ENCODE measurements around the gene UGT1A6. TPM values are rescaled to one million over a fixed set of nuclear protein-coding genes. Genes with fewer than 3 reads are reported as not detected.

The UGT1A6 gene
- total and polyA plus RNA-seq, 2 experiments from 2014 or later, result not detected

- TF ChIP-seq, protein P1, sequence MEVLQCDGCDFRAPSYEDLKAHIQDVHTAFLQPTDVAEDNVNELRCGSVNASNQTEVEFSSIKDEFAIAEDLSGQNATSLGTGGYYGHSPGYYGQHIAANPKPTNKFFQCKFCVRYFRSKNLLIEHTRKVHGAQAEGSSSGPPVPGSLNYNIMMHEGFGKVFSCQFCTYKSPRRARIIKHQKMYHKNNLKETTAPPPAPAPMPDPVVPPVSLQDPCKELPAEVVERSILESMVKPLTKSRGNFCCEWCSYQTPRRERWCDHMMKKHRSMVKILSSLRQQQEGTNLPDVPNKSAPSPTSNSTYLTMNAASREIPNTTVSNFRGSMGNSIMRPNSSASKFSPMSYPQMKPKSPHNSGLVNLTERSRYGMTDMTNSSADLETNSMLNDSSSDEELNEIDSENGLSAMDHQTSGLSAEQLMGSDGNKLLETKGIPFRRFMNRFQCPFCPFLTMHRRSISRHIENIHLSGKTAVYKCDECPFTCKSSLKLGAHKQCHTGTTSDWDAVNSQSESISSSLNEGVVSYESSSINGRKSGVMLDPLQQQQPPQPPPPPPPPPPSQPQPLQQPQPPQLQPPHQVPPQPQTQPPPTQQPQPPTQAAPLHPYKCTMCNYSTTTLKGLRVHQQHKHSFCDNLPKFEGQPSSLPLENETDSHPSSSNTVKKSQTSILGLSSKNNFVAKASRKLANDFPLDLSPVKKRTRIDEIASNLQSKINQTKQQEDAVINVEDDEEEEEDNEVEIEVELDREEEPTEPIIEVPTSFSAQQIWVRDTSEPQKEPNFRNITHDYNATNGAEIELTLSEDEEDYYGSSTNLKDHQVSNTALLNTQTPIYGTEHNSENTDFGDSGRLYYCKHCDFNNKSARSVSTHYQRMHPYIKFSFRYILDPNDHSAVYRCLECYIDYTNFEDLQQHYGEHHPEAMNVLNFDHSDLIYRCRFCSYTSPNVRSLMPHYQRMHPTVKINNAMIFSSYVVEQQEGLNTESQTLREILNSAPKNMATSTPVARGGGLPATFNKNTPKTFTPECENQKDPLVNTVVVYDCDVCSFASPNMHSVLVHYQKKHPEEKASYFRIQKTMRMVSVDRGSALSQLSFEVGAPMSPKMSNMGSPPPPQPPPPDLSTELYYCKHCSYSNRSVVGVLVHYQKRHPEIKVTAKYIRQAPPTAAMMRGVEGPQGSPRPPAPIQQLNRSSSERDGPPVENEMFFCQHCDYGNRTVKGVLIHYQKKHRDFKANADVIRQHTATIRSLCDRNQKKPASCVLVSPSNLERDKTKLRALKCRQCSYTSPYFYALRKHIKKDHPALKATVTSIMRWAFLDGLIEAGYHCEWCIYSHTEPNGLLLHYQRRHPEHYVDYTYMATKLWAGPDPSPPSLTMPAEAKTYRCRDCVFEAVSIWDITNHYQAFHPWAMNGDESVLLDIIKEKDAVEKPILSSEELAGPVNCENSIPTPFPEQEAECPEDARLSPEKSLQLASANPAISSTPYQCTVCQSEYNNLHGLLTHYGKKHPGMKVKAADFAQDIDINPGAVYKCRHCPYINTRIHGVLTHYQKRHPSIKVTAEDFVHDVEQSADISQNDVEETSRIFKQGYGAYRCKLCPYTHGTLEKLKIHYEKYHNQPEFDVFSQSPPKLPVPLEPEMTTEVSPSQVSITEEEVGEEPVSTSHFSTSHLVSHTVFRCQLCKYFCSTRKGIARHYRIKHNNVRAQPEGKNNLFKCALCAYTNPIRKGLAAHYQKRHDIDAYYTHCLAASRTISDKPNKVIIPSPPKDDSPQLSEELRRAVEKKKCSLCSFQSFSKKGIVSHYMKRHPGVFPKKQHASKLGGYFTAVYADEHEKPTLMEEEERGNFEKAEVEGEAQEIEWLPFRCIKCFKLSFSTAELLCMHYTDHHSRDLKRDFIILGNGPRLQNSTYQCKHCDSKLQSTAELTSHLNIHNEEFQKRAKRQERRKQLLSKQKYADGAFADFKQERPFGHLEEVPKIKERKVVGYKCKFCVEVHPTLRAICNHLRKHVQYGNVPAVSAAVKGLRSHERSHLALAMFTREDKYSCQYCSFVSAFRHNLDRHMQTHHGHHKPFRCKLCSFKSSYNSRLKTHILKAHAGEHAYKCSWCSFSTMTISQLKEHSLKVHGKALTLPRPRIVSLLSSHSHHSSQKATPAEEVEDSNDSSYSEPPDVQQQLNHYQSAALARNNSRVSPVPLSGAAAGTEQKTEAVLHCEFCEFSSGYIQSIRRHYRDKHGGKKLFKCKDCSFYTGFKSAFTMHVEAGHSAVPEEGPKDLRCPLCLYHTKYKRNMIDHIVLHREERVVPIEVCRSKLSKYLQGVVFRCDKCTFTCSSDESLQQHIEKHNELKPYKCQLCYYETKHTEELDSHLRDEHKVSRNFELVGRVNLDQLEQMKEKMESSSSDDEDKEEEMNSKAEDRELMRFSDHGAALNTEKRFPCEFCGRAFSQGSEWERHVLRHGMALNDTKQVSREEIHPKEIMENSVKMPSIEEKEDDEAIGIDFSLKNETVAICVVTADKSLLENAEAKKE (CRISPR knock-in tag; IDR thresholded peaks at IDR 0.05), result no peak
- TF ChIP-seq STAT1 (IDR thresholded peaks at IDR 0.05; ENCODE audit: unreplicated experiment), result no peak
- TF ChIP-seq JUNB (IDR thresholded peaks at IDR 0.05; ENCODE audit: unreplicated experiment), result no peak
Measured at GRCh38 chr2:233789554-233789953, 96.9 kb downstream of the UGT1A6 start (continued).

DNA sequence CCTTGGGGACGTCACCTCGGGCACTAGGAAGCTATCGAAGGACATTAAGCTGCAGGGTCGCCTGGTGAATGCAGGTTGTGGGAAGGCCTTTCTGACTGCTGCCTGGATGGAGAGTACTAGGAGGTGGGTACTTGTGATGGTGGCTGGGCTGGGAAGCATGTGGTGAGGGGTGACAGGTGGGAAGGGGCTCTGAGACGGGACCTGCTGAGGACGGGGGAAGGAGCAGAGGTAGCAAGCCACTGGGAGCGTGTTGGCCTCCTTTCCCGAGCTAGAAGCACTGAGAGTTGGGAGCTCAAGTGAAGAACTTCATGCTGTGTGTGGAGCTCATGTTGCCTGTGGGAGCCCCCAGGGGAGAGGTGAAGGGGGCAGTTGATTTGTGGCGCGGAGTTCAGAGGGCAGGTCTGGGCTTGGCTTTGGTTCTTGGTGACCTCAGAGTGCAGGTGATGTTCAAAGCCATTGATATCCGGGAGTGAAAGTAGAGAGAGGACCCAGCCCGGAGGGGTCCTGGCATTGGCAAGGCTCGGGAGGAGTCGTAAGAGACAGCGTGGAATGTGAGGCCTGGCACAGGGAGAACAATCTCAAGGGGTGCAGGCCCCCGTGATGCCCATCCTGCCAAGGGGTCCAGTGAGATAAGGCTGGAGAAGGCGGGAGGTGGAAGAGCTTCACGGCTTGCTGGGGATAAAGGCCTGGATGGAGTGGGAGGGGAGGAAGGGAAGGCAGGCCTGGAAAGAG, 98.6 kb downstream of the UGT1A6 start:
- Histone ChIP-seq H3K4me2 (no peak overlapping the region), H3K27me3 (ENCODE audit: insufficient read depth) (no peaks in the 10 kb centered on the region), H2AFZ (no peak overlapping the region), H3K4me1 (ENCODE audit: insufficient read depth) (no peaks in the 10 kb centered on the region), H4K20me1 (replicated peaks; ENCODE audit: insufficient read depth) (no peaks in the 10 kb centered on the region), H3K9me2 (ENCODE audit: insufficient read depth) (no peaks in the 10 kb centered on the region), H3K36me3 (ENCODE audit: insufficient read depth) (no peaks in the 10 kb centered on the region), H3F3A (replicated peaks; ENCODE audit: low read depth) (no peaks in the 10 kb centered on the region), H3K4me3 (no peak overlapping the region), H3K27ac (ENCODE audit: low read depth) (no peak overlapping the region), H3K79me2 (replicated peaks; ENCODE audit: insufficient read depth) (no peaks in the 10 kb centered on the region)
- H3K4me1 Mint-ChIP-seq, result no peaks in the 10 kb centered on the region; the same call in 2 of the 3 replicates
- no peak overlapping the region for H3K27ac Mint-ChIP-seq
- H3K27me3 Mint-ChIP-seq (ENCODE audit: insufficient read depth, low read depth, poor library complexity), result peaks cover 11% of the 10 kb centered on the region
- peaks cover 12% of the 10 kb centered on the region for H3K9me3 Mint-ChIP-seq
- no peak overlapping the region for H3K4me3 Mint-ChIP-seq
- DNase-seq (ENCODE audit: low spot score) (no peak), ATAC-seq (no peak)
- H3K36me3 Mint-ChIP-seq (ENCODE audit: low read depth), result no peaks in the 10 kb centered on the region; the same call in 2 of the 3 replicates
- TF ChIP-seq EZH2phosphoT487 (IDR thresholded peaks at IDR 0.05; ENCODE audit: unreplicated experiment) (no peak), ZNF114 (CRISPR knock-in tag; IDR thresholded peaks at IDR 0.05) (no peak)
- TF ChIP-seq, protein P1 (CRISPR knock-in tag; IDR thresholded peaks at IDR 0.05), result no peak

Measured in GM23338 (cell line).